ENCODE data around the gene CNTNAP2.

The CNTNAP2 gene

GRCh38 chr7:146115851-146116520 is 615 bp upstream of the CNTNAP2 start:
- Histone ChIP-seq H3K9me3 (ENCODE audit: control insufficient read depth, low read length) (no peaks in the 10 kb centered on the region), H3K27me3 (replicated peaks; ENCODE audit: control insufficient read depth, insufficient read depth, low read length) (peaks cover 28% of the 10 kb centered on the region), H3K36me3 (ENCODE audit: control insufficient read depth, insufficient read depth, low read length, severe bottlenecking) (no peaks in the 10 kb centered on the region), H3K4me3 (ENCODE audit: low read length) (peak overlapping the region; percentile 80), H3K4me1 (ENCODE audit: control insufficient read depth, insufficient read depth, low read length) (peaks cover 7% of the 10 kb centered on the region), H3K9ac (ENCODE audit: low read length) (no peak overlapping the region)
- peak; percentile 83 for DNase-seq (ENCODE audit: low read depth)

GRCh38 chr7:146117576-146117975 is 975 bp downstream of the CNTNAP2 start:
- H3K9me3 ChIP-seq (ENCODE audit: control insufficient read depth, low read length), result no peaks in the 10 kb centered on the region
- no peak for DNase-seq (ENCODE audit: low read depth)
- no peak overlapping the region for H3K9ac ChIP-seq (ENCODE audit: low read length)
- no peaks in the 10 kb centered on the region for H3K36me3 ChIP-seq (ENCODE audit: control insufficient read depth, insufficient read depth, low read length, severe bottlenecking)
- H3K4me1 ChIP-seq (ENCODE audit: control insufficient read depth, insufficient read depth, low read length), result peaks cover 7% of the 10 kb centered on the region
- H3K4me3 ChIP-seq (ENCODE audit: low read length), result no peak overlapping the region
- peaks cover 28% of the 10 kb centered on the region for H3K27me3 ChIP-seq (replicated peaks; ENCODE audit: control insufficient read depth, insufficient read depth, low read length)

DNA sequence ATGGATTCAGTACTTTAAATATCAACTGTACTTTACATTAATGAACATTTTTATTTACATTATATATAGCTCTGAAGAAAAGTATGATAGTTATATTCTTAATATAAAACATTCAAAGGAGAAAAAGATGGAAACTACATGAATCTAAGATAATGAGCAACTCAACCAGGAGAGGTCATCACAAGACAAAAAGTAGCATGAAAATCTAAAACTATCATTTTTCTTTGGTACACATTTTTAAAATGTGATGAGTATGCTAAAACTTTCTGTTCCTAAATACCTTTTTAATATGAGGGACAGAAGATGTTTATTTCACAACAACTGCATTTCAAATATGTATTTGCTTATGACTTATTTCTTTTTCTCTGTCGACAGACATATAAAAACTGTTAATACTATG is 2.4 kb downstream of the CNTNAP2 start:
- H3K9me3 ChIP-seq (ENCODE audit: control insufficient read depth, low read length), result no peaks in the 10 kb centered on the region
- H3K36me3 ChIP-seq (ENCODE audit: control insufficient read depth, insufficient read depth, low read length, severe bottlenecking), result no peaks in the 10 kb centered on the region
- H3K9ac ChIP-seq (ENCODE audit: low read length), result no peak overlapping the region
- peak; percentile 36 for DNase-seq (ENCODE audit: low read depth)
- no peak overlapping the region for H3K4me3 ChIP-seq (ENCODE audit: low read length)
- peaks cover 7% of the 10 kb centered on the region for H3K4me1 ChIP-seq (ENCODE audit: control insufficient read depth, insufficient read depth, low read length)
- H3K27me3 ChIP-seq (replicated peaks; ENCODE audit: control insufficient read depth, insufficient read depth, low read length), result peaks cover 28% of the 10 kb centered on the region

DNA sequence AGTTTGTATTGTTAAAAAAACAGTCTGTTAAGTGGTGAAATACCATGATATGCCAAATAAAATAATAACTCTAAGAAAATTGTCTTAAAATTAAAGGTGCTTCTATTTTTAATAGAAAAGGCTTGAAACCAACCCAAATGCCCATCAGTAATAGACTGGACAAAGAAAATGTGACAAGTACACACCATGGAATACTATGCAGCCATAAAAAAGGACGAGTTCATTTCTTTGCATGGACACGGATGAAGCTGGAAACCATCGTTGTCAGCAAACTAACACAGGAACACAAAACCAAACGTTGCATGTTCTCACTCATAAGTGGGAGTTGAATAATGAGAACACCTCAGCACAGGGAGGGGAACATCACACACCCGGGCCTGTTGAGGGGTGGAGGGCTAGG is 7.1 kb downstream of the CNTNAP2 start:
- H3K36me3 ChIP-seq (ENCODE audit: control insufficient read depth, insufficient read depth, low read length, severe bottlenecking), result no peaks in the 10 kb centered on the region
- peaks cover 3% of the 10 kb centered on the region for H3K27me3 ChIP-seq (replicated peaks; ENCODE audit: control insufficient read depth, insufficient read depth, low read length)
- no peaks in the 10 kb centered on the region for H3K4me1 ChIP-seq (ENCODE audit: control insufficient read depth, insufficient read depth, low read length)
- no peaks in the 10 kb centered on the region for H3K9me3 ChIP-seq (ENCODE audit: control insufficient read depth, low read length)
- DNase-seq (ENCODE audit: low read depth), result no peak
- H3K9ac ChIP-seq (ENCODE audit: low read length), result no peak overlapping the region
- no peak overlapping the region for H3K4me3 ChIP-seq (ENCODE audit: low read length)

GRCh38 chr7:146126767-146127509 is 10.3 kb downstream of the CNTNAP2 start:
- Histone ChIP-seq H3K9ac (ENCODE audit: low read length) (no peak overlapping the region), H3K36me3 (ENCODE audit: control insufficient read depth, insufficient read depth, low read length, severe bottlenecking) (no peaks in the 10 kb centered on the region), H3K9me3 (ENCODE audit: control insufficient read depth, low read length) (no peaks in the 10 kb centered on the region), H3K27me3 (replicated peaks; ENCODE audit: control insufficient read depth, insufficient read depth, low read length) (no peaks in the 10 kb centered on the region), H3K4me3 (ENCODE audit: low read length) (no peak overlapping the region), H3K4me1 (ENCODE audit: control insufficient read depth, insufficient read depth, low read length) (no peaks in the 10 kb centered on the region)
- DNase-seq (ENCODE audit: low read depth), result no peak

DNA sequence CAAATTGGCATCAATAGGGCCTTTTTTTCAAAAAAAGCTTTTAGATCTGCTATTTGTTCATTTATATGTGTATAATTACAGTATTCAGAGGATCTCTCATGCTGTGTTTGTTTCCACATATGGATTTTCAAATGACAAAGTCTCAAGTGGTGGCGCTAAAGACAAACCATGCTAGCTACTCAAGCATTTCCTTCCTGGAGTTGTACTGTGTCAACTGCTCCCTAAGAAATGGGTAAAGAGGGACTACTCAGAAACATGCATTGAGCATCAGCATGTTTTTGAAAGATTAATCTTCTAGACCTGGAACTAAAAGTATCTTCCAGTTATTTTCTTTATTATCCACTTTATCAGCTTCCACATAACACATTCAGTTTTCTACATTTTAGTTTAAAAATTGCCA is 12.7 kb downstream of the CNTNAP2 start:
- H3K9ac ChIP-seq (ENCODE audit: low read length), result no peak overlapping the region
- H3K27me3 ChIP-seq (replicated peaks; ENCODE audit: control insufficient read depth, insufficient read depth, low read length), result no peaks in the 10 kb centered on the region
- no peak for DNase-seq (ENCODE audit: low read depth)
- no peaks in the 10 kb centered on the region for H3K9me3 ChIP-seq (ENCODE audit: control insufficient read depth, low read length)
- H3K4me1 ChIP-seq (ENCODE audit: control insufficient read depth, insufficient read depth, low read length), result no peaks in the 10 kb centered on the region
- no peaks in the 10 kb centered on the region for H3K36me3 ChIP-seq (ENCODE audit: control insufficient read depth, insufficient read depth, low read length, severe bottlenecking)
- H3K4me3 ChIP-seq (ENCODE audit: low read length), result no peak overlapping the region

GRCh38 chr7:146129997-146130396 is 13.4 kb downstream of the CNTNAP2 start:
- H3K27me3 ChIP-seq (replicated peaks; ENCODE audit: control insufficient read depth, insufficient read depth, low read length), result no peaks in the 10 kb centered on the region
- no peaks in the 10 kb centered on the region for H3K9me3 ChIP-seq (ENCODE audit: control insufficient read depth, low read length)
- no peak for DNase-seq (ENCODE audit: low read depth)
- H3K9ac ChIP-seq (ENCODE audit: low read length), result no peak overlapping the region
- no peak overlapping the region for H3K4me3 ChIP-seq (ENCODE audit: low read length)
- H3K36me3 ChIP-seq (ENCODE audit: control insufficient read depth, insufficient read depth, low read length, severe bottlenecking), result no peaks in the 10 kb centered on the region
- no peaks in the 10 kb centered on the region for H3K4me1 ChIP-seq (ENCODE audit: control insufficient read depth, insufficient read depth, low read length)

GRCh38 chr7:146131701-146132100 is 15.1 kb downstream of the CNTNAP2 start:
- Histone ChIP-seq H3K9me3 (ENCODE audit: control insufficient read depth, low read length) (no peaks in the 10 kb centered on the region), H3K27me3 (replicated peaks; ENCODE audit: control insufficient read depth, insufficient read depth, low read length) (no peaks in the 10 kb centered on the region), H3K4me3 (ENCODE audit: low read length) (no peak overlapping the region), H3K9ac (ENCODE audit: low read length) (no peak overlapping the region), H3K36me3 (ENCODE audit: control insufficient read depth, insufficient read depth, low read length, severe bottlenecking) (no peaks in the 10 kb centered on the region), H3K4me1 (ENCODE audit: control insufficient read depth, insufficient read depth, low read length) (no peaks in the 10 kb centered on the region)
- no peak for DNase-seq (ENCODE audit: low read depth)

GRCh38 chr7:146136357-146136875 is 19.8 kb downstream of the CNTNAP2 start:
- Histone ChIP-seq H3K4me1 (ENCODE audit: control insufficient read depth, insufficient read depth, low read length) (peaks cover 5% of the 10 kb centered on the region), H3K27me3 (replicated peaks; ENCODE audit: control insufficient read depth, insufficient read depth, low read length) (no peaks in the 10 kb centered on the region), H3K9ac (ENCODE audit: low read length) (no peak overlapping the region), H3K9me3 (ENCODE audit: control insufficient read depth, low read length) (no peaks in the 10 kb centered on the region), H3K36me3 (ENCODE audit: control insufficient read depth, insufficient read depth, low read length, severe bottlenecking) (no peaks in the 10 kb centered on the region), H3K4me3 (ENCODE audit: low read length) (no peak overlapping the region)
- no peak for DNase-seq (ENCODE audit: low read depth)

DNA sequence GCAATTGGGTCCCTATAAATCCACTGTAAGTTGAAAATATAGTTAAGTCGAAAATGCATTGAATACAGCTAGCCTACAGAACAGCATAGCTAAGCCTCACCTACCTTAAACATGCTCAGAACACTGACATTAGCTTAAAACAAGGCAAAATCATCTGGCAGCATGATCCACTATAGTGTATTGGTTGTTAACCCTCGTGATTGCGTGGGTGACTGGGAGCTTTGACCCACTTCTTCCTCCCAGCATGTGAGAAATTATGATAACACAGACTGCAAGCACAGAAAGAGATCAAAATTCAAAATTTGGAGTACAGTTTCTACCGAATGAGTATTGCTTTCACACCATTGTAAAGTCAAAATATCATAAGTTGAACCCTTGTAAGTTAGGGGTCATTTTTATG is 22.3 kb downstream of the CNTNAP2 start:
- H3K4me3 ChIP-seq (ENCODE audit: low read length), result no peak overlapping the region
- H3K9ac ChIP-seq (ENCODE audit: low read length), result no peak overlapping the region
- DNase-seq (ENCODE audit: low read depth), result no peak
- H3K9me3 ChIP-seq (ENCODE audit: control insufficient read depth, low read length), result no peaks in the 10 kb centered on the region
- no peaks in the 10 kb centered on the region for H3K36me3 ChIP-seq (ENCODE audit: control insufficient read depth, insufficient read depth, low read length, severe bottlenecking)
- H3K4me1 ChIP-seq (ENCODE audit: control insufficient read depth, insufficient read depth, low read length), result peaks cover 5% of the 10 kb centered on the region
- H3K27me3 ChIP-seq (replicated peaks; ENCODE audit: control insufficient read depth, insufficient read depth, low read length), result no peaks in the 10 kb centered on the region

DNA sequence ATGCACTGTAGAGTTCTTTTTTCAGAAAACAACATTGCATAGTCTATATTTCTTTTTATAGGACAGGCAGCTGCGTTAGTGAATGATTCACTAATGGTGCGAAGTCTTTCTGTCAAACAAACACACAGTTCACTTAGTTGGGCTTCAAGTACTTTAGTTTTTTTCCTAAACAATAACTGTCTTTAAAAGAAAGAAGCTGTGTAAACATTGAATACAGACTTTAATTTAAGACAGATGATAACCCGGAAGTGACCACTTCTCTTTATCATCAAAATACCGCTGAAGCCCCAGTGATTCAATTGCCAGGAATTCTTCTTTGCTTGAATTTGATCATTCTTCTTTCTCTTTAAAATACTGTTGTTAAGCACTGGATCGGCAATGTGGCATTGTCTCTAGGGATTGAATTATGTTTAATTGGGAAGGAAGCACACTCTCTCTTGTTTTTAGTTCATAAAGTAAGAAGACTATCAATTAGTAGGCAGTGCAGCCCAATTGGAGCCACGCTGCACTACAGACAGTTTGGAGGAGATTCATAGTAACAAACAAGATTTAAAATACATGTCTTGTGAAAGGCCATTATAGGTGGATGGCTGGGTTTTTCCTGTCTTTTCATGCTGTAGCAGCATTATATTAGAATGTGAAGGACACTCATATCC is 30.4 kb downstream of the CNTNAP2 start:
- no peaks in the 10 kb centered on the region for H3K36me3 ChIP-seq (ENCODE audit: control insufficient read depth, insufficient read depth, low read length, severe bottlenecking)
- DNase-seq (ENCODE audit: low read depth), result peak; percentile 84
- H3K4me3 ChIP-seq (ENCODE audit: low read length), result peak overlapping the region; percentile 62
- peaks cover 10% of the 10 kb centered on the region for H3K4me1 ChIP-seq (ENCODE audit: control insufficient read depth, insufficient read depth, low read length)
- no peaks in the 10 kb centered on the region for H3K27me3 ChIP-seq (replicated peaks; ENCODE audit: control insufficient read depth, insufficient read depth, low read length)
- H3K9ac ChIP-seq (ENCODE audit: low read length), result no peak overlapping the region
- no peaks in the 10 kb centered on the region for H3K9me3 ChIP-seq (ENCODE audit: control insufficient read depth, low read length)

All from adipocyte (in vitro differentiated cells).